ENCODE data around the gene RPS27L.

The RPS27L gene

DNA sequence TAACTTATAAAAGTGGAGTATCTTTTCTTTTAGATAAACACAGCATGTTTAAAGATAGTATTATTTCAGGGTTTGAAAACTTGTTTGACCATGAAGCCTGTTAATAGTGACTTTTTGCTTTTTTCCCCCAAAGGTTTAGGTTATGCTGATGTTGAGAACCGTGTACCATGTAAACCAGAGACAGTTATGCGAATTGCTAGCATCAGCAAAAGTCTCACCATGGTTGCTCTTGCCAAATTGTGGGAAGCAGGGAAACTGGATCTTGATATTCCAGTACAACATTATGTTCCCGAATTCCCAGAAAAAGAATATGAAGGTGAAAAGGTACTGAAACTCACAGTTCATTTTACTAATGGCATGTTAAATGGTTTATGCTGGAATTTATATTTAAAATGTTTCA is 30.6 kb downstream of the RPS27L start:
- DNase-seq, result no peak
- Histone ChIP-seq H3K27me3 (no peaks in the 10 kb centered on the region), H3K4me1 (no peaks in the 10 kb centered on the region; the same call in 1 of the 2 replicates), H3K36me3 (no peaks in the 10 kb centered on the region), H3K9me3 (no peaks in the 10 kb centered on the region), H3K4me3 (ENCODE audit: low read depth, low read length) (no peak overlapping the region)
- TF ChIP-seq, protein P1, sequence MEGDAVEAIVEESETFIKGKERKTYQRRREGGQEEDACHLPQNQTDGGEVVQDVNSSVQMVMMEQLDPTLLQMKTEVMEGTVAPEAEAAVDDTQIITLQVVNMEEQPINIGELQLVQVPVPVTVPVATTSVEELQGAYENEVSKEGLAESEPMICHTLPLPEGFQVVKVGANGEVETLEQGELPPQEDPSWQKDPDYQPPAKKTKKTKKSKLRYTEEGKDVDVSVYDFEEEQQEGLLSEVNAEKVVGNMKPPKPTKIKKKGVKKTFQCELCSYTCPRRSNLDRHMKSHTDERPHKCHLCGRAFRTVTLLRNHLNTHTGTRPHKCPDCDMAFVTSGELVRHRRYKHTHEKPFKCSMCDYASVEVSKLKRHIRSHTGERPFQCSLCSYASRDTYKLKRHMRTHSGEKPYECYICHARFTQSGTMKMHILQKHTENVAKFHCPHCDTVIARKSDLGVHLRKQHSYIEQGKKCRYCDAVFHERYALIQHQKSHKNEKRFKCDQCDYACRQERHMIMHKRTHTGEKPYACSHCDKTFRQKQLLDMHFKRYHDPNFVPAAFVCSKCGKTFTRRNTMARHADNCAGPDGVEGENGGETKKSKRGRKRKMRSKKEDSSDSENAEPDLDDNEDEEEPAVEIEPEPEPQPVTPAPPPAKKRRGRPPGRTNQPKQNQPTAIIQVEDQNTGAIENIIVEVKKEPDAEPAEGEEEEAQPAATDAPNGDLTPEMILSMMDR (IDR thresholded peaks at IDR 0.05; ENCODE audit: low read depth, low read length), result no peak

DNA sequence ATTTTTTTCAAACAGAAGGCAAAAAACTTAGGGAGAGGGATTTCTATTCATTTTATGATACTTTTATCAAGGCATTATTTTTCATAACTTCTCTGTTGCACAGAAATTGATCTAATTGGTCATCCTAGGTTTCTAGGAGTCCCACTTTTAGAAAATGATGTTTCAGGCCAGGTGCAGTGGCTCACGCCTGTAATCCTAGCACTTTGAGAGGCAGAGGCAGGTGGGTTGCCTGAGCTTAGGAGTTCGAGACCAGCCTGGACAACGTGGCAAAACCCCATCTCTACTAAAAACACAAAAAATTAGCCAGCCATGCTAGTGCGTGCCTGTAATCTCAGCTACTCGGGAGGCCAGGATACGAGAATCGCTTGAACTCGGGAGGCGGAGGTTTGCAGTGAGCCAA is 32.8 kb downstream of the RPS27L start:
- TF ChIP-seq, protein P1 (IDR thresholded peaks at IDR 0.05; ENCODE audit: low read depth, low read length), result no peak
- Histone ChIP-seq H3K36me3 (no peaks in the 10 kb centered on the region), H3K4me3 (ENCODE audit: low read depth, low read length) (no peak overlapping the region), H3K4me1 (peaks cover 4% of the 10 kb centered on the region; the same call in 1 of the 2 replicates), H3K27me3 (no peaks in the 10 kb centered on the region), H3K9me3 (no peaks in the 10 kb centered on the region)
- DNase-seq, result no peak

DNA sequence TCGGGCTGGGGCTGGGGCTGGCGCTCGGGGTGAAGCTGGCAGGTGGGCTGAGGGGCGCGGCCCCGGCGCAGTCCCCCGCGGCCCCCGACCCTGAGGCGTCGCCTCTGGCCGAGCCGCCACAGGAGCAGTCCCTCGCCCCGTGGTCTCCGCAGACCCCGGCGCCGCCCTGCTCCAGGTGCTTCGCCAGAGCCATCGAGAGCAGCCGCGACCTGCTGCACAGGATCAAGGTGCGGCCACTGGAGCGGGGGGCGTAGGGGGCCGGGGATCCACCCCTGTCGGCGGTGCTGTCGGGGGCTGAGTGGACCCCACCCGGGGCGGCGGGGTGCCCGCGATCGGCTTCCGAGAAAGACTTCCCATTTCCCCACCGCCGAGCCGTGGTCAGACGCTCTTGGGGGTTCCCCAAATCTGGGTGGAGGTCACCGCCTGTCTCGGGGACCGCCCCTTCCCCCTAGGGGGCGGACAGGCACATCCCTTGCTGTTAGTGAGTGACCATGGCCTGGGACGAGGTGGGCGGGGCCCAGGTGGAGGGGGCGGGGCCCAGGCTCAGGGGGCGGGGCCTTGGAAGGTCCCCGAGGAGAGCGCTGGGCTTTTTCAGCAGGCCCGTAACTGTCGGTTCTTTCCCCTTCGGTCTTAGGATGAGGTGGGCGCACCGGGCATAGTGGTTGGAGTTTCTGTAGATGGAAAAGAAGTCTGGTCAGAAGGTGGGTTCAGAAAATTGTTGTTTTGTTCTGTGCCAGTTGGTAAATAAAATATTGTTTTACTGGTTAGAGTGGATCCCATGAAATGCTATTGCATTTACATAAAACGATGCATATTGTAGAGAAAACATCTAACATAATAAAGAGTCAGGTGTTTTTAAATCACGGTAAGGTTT is 35.0 kb downstream of the RPS27L start:
- Histone ChIP-seq H3K27me3 (no peaks in the 10 kb centered on the region), H3K36me3 (no peaks in the 10 kb centered on the region), H3K4me1 (peaks cover 4% of the 10 kb centered on the region; the same call in 1 of the 2 replicates), H3K9me3 (no peaks in the 10 kb centered on the region), H3K4me3 (ENCODE audit: low read depth, low read length) (peak overlapping the region; percentile 86)
- TF ChIP-seq, protein P1 (IDR thresholded peaks at IDR 0.05; ENCODE audit: low read depth, low read length), result peak; percentile 31
- peak; percentile 72 for DNase-seq

DNA sequence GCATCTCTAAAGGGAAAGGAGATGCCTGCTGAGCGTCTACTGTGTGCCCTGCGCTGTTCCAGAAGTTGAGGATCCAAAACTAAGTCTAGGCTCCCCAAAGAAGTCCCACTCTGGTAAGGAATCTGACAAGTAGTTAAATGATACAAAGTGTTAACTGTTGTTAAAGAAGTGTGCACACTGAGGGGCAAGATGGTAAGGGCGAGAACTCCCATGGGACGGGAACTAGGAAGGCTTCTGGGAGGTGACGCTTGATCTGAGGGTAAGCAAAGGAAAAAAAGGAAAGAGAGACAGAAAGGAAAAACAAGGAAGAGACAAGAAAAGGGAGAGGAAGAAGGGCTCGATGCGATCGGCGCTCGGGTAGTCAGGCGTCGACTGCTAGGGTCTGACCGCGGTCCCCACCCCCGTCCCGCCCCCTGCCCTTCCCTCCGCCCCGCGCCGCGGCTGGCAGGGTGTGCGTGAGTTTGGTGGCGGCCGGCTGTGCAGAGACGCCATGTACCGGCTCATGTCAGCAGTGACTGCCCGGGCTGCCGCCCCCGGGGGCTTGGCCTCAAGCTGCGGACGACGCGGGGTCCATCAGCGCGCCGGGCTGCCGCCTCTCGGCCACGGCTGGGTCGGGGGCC is 35.8 kb downstream of the RPS27L start, which contains the start of gene LACTB:
TSS of gene LACTB (plus strand) at position 480 of the 620 bp plus-strand sequence. CDS start at position 491, 11 bp downstream.
- TF ChIP-seq, protein P1 (IDR thresholded peaks at IDR 0.05; ENCODE audit: low read depth, low read length), result no peak
- peaks cover 4% of the 10 kb centered on the region; the same call in 1 of the 2 replicates for H3K4me1 ChIP-seq
- no peaks in the 10 kb centered on the region for H3K36me3 ChIP-seq
- peak; percentile 93 for DNase-seq
- no peaks in the 10 kb centered on the region for H3K27me3 ChIP-seq
- H3K4me3 ChIP-seq (ENCODE audit: low read depth, low read length), result peak within 1 kb of the TSS; percentile 86
- no peaks in the 10 kb centered on the region for H3K9me3 ChIP-seq

DNA sequence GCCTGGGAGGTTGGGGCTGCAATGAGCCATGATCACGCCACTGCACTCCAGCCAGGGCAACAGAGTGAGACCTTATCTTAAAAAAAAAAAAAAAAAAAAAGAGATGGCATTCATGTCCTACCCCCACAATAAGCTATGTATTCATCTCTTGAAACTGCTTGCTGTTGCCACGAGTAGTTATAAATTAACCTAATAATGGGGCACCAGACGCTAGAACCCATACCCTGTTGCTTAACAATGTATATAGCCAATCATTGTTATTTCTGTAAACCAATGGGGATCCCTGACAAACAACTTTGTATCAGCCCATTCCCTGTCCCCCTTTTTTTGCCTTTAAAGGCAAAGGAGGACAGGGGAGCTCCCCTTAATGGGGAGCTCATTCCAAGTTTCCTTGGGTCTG is 38.4 kb downstream of the RPS27L start:
- no peaks in the 10 kb centered on the region for H3K36me3 ChIP-seq
- H3K27me3 ChIP-seq, result no peaks in the 10 kb centered on the region
- no peaks in the 10 kb centered on the region for H3K9me3 ChIP-seq
- DNase-seq, result no peak
- H3K4me1 ChIP-seq, result peaks cover 4% of the 10 kb centered on the region; the same call in 1 of the 2 replicates
- H3K4me3 ChIP-seq (ENCODE audit: low read depth, low read length), result no peak overlapping the region
- TF ChIP-seq, protein P1 (IDR thresholded peaks at IDR 0.05; ENCODE audit: low read depth, low read length), result no peak
